ENCODE data around the gene IFNL2.
"Not testable (repeated sequence)": the region's sequence is repeated elsewhere in the genome, so short reads cannot be mapped to it uniquely, and the experiment has no call there.

Gene IFNL2

GRCh38 chr19:39268085-39268484, at the start of gene IFNL2:
IFNL2 (plus strand) TSS chr19:39268396; CDS start chr19:39268569, 173 bp downstream.
- DNase-seq (ENCODE audit: low read depth in 4 of 4, low spot score in 1 of 4), result not testable (repeated sequence)

DNA sequence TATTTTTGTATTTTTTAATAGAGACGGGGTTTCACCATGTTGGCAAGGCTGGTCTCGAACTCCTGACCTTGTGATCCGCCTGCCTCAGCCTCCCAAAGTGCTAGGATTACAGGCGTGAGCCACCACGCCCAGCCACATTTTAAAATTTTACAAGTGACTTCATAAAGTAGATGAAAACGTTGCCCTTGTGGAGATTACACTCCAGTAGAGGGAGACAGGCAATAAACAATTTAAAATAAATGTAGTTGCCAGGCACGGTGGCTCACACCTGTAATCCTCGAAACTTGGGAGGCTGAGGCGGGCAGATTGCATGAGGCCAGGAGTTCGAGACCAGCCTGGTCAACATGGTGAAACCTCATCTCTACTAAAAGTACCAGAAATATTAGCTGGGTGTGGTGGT, 49.1 kb upstream of the IFNL2 start:
- DNase-seq (ENCODE audit: low read depth in 4 of 4, low spot score in 1 of 4), result not testable (repeated sequence)

GRCh38 chr19:39223703-39224279, 44.4 kb upstream of the IFNL2 start:
- no peak for DNase-seq (ENCODE audit: low read depth in 4 of 4, low spot score in 1 of 4)

- DNase-seq (ENCODE audit: low read depth in 4 of 4, low spot score in 1 of 4), result no peak
These were observed 43.3 kb upstream of the IFNL2 start for GRCh38 chr19:39224910-39225309.

DNA sequence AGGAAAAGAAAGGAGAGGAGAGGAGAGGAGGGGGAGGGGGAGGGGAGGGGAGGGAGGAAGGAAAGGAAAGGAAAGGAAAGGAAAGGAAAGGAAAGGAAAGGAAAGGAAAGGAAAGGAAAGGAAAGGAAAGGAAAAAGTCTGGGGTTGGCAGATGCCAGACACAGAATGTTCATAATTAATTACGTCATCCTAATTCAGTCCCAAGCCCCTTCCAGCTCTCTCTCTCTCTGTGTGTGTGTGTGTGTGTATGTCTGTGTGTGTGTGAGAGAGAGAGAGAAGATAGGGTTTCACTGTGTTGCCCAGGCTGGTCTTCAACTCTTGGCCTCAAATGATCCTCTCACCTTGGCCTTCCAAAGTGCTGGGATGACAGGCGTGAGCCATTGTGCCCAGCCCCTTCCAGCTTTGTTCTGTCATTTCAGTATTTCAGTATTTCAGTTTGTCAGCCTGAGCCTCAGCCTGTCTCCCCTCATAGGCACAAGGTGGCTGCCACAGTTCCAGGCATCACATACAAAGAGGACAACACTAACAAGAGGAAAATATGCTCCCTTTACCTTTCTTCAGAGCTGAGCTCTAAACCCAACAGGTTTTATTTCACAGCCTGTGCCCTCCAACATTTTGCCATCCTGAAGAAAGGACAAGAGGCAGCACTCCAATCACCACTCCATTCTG, 38.0 kb upstream of the IFNL2 start:
- no peak for DNase-seq (ENCODE audit: low read depth in 4 of 4, low spot score in 1 of 4)

DNA sequence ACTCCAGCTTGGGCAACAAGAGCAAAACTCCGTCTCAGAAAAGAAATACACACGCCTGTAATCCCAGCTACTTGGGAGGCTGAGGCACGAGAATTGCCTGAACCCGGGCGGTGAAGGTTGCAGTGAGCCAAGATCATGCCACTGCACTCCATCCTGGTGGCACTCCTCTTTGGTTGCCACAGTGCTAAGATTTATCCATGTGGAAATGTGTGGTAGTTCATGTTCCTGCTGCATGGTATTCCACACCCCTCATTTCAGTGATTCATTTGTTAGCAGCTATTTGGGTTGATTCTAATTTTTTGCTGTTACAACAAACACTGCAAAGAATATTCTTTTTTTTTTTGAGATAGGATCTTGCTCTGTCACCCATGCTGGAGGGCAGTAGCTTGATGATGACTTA, 35.5 kb upstream of the IFNL2 start:
- no peak for DNase-seq (ENCODE audit: low read depth in 4 of 4, low spot score in 1 of 4)

GRCh38 chr19:39236527-39236926, 31.7 kb upstream of the IFNL2 start:
- no peak for DNase-seq (ENCODE audit: low read depth in 4 of 4, low spot score in 1 of 4)

DNA sequence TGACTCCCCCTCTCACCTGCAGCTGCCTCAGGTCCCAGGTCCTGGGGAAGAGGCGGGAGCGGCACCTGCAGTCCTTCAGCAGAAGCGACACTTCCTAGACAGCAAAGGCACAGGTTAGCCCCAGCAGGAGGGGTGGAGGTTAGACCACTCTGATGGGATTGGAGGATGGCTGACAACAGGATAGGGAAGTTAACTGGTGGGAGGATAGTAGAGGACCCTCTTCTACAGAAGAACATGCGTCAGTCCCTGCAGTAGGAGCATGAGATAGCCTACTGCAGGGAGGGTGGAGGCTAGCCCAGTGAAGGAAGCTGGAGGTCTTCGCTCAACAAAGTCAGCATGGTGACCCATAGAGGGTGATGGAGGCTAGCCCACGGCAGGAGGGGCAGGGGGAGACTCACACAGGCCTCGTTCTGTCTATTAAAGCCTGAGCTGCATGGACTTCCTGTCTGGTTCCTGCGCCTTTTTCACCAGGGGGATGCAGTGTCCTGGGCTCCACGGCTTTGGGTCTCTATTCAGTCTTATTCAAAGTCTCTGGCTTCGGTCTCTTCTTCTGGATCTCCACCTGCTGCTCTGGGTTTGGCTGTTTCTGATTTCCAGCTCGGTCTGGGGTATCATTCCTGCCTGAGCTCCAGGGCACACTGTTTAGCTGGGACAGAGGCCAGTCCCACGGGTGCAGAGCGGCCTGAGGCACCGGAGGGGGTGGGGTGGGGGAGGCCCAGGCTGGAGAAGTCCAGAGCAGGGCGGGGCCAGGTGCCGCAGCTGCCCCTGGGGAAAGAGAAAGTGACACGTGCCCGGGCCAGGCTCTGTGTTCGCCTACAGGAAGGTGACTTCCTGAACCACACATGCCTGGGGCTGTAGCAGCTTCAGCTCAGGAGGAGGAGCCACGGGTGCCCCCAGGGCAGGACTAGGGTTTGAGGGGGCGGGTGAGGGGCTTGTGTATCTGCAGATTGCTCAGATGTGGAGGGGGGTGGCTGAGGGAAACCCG, 30.7 kb upstream of the IFNL2 start:
- peak in 3 of 4 experiments; percentile 21 to 28 (median 24) for DNase-seq (ENCODE audit: low read depth in 4 of 4, low spot score in 1 of 4)

DNA sequence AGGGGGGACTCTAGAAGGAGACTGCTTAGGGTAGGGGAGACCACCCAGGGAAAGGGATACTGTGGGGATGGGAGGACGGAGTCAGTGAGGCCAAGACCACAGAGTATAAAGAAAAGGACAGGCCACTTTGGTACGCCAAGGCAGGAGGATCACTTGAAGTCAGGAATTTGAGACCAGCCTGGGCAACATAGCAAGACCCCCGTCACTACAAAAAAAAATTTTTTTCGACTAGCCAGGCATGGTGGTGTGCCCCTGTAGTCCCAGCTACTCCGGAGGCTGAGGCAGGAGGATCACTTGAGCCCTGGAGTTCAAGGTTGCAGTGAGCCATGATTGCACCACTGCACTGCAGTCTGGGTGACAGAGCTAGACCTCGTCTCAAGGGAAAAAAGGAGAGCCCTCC, 30.0 kb upstream of the IFNL2 start:
- no peak for DNase-seq (ENCODE audit: low read depth in 4 of 4, low spot score in 1 of 4)

- DNase-seq (ENCODE audit: low read depth in 4 of 4, low spot score in 1 of 4), result no peak
These were observed 29.3 kb upstream of the IFNL2 start for GRCh38 chr19:39238944-39239343.

DNA sequence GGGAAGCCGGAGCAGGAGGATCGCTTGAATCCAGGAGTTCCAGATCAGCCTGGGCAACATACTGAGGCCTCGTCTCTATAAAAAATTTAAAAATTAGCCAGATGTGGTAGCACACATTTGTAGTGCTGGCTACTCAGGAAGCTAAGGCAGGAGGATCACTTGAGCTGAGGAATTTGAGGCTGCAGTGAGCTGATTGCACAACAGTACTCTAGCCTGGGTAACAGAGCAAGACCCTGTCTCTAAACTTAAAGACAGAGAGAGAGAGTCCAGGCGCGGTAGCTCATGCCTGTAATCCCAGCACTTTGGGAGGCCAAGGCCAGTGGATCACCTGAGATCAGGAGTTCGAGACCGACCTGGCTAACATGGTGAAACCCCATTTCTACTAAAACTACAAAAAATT, 27.8 kb upstream of the IFNL2 start:
- DNase-seq (ENCODE audit: low read depth in 4 of 4, low spot score in 1 of 4), result no peak

DNA sequence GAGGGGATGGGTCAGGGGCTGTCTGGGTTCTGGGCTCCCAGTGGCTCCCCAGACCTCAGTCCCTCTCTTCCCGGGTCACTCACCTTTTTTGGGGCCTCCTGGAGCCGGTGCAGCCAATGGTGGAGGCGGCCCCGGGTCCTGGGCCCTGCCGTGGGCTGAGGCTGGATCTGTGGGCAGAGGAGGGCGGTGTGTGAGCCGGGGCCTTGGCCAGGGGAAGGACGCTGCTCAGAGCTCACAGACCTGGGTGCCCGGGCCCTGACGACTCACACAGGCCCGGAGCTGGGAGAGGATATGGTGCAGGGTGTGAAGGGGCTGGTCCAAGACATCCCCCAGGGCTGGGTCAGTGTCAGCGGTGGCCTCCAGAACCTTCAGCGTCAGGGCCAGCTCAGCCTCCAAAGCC, 24.5 kb upstream of the IFNL2 start:
- DNase-seq (ENCODE audit: low read depth in 4 of 4, low spot score in 1 of 4), result not testable (repeated sequence)

GRCh38 chr19:39244410-39245100, 23.6 kb upstream of the IFNL2 start, which contains the start of gene IFNL3:
IFNL3 (minus strand) TSS chr19:39245006; CDS start chr19:39244967, 39 bp downstream.
- not testable (repeated sequence) for DNase-seq (ENCODE audit: low read depth in 4 of 4, low spot score in 1 of 4)

DNA sequence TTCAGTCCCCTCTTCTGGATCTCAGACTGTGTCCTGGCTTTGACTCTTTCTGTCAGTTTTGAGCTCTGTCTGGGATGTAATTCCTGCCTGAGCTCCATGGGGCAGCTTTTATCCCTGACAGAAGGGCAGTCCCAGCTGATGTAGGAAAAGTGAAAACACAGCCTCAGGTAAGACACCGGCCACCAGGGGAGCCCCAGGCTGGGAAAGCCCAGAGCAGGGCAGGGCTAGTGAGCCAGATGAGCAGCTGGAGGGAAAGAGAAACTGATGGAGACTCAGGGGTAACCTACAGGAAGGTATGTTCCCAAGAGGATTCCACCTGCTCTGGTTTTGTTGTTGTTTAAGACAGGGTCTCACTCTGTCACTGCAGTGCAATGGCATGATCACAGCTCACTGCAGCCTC, 23.0 kb upstream of the IFNL2 start:
- not testable (repeated sequence) for DNase-seq (ENCODE audit: low read depth in 4 of 4, low spot score in 1 of 4)

- DNase-seq (ENCODE audit: low read depth in 4 of 4, low spot score in 1 of 4), result peak in 1 of 4 experiments; percentile 17
These were observed 21.1 kb upstream of the IFNL2 start for GRCh38 chr19:39246951-39247669.

GRCh38 chr19:39247701-39248664, 20.2 kb upstream of the IFNL2 start:
- DNase-seq (ENCODE audit: low read depth in 4 of 4, low spot score in 1 of 4), result no peak

- no peak for DNase-seq (ENCODE audit: low read depth in 4 of 4, low spot score in 1 of 4)
These were observed 19.4 kb upstream of the IFNL2 start, which contains the start of gene IFNL4 for GRCh38 chr19:39248806-39249205. IFNL4 (minus strand) TSS chr19:39248856.

DNA sequence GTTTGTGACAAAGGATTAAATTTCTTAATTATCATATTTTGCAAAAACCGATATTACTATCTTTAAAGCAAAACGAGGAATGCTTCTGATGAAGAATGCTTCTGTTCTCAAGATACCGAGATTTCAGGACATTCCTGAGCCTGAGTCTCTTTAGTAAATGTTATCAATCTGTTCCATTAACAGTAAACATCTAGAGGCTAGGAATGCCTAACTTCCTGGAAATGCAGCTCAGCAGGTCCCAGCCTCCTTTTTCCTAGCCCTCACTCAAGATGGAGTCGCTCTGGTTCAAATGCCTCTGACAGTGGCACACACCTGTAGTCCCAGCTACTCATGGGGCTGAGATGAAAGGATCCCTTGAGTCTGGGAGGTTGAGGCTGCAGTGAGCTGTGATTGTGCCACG, 17.1 kb upstream of the IFNL2 start:
- no peak for DNase-seq (ENCODE audit: low read depth in 4 of 4, low spot score in 1 of 4)

- no peak for DNase-seq (ENCODE audit: low read depth in 4 of 4, low spot score in 1 of 4)
These were observed 16.4 kb upstream of the IFNL2 start for GRCh38 chr19:39251846-39252245.
